CD14-positive monocyte (primary cell): ENCODE measurements around the gene ZNF865. TPM values are rescaled to one million over a fixed set of nuclear protein-coding genes. Genes with fewer than 3 reads are reported as not detected.

ENCODE experiments used
- DNase-seq, 3 donors: peaks; one replicate each; pipeline ENCODE4 v3.0.0-alpha.2; 2011 to 2022
- H2AFZ ChIP-seq: 2 replicates; pipeline ENCODE4 v1.6.0; 2012; ENCODE audit warnings: mild to moderate bottlenecking, low read depth, low read length, inconsistent platforms; ENCODE audit not compliant: insufficient read depth, poor library complexity, severe bottlenecking
- H3K27ac ChIP-seq, 2 donors: 1 replicate in 1 of 2; 2 replicates in 1 of 2; pipeline ENCODE4 v1.5.1; 2012 to 2013; ENCODE audit warnings: low read length in 2 of 2, control low read depth in 1 of 2, inconsistent platforms in 1 of 2, low read depth in 1 of 2, mild to moderate bottlenecking in 1 of 2
- H3K27me3 ChIP-seq, 2 donors: one replicate each; pipeline versions ENCODE4 v1.6.0 to v1.6.1; 2011 to 2013; ENCODE audit warnings: low read length in 2 of 2; ENCODE audit not compliant: control insufficient read depth in 2 of 2, insufficient read depth in 2 of 2
- H3K36me3 ChIP-seq, 2 donors: replicated peaks in 1 of 2; 1 replicate in 1 of 2; 2 replicates in 1 of 2; pipeline versions ENCODE4 v1.5.1 to v1.6.1; 2012 to 2013; ENCODE audit warnings: low read length in 2 of 2, control low read depth in 1 of 2, inconsistent platforms in 1 of 2, mild to moderate bottlenecking in 1 of 2; ENCODE audit not compliant: insufficient read depth in 2 of 2, control insufficient read depth in 1 of 2
- H3K4me1 ChIP-seq, 2 donors: 1 replicate in 1 of 2; 2 replicates in 1 of 2; pipeline versions ENCODE4 v1.5.1 to v1.6.1; 2012 to 2013; ENCODE audit warnings: low read length in 2 of 2, control low read depth in 1 of 2, inconsistent platforms in 1 of 2, mild to moderate bottlenecking in 1 of 2, moderate library complexity in 1 of 2; ENCODE audit not compliant: insufficient read depth in 2 of 2, control insufficient read depth in 1 of 2
- H3K4me2 ChIP-seq: replicated peaks from 2 replicates; pipeline ENCODE3; 2012; ENCODE audit warnings: low read length, moderate library complexity, mild to moderate bottlenecking; ENCODE audit not compliant: poor library complexity, severe bottlenecking; ENCODE audit errors: extremely low read depth
- H3K4me3 ChIP-seq, 3 experiments: fragments of 200-600 bp in 1 of 3; sonication (generic) in 1 of 3; replicated peaks in 1 of 3; 1 replicate in 2 of 3; 2 replicates in 1 of 3; pipeline ENCODE4 v1.5.1; 2011 to 2013; ENCODE audit warnings: low read length in 3 of 3, mild to moderate bottlenecking in 3 of 3, control low read depth in 2 of 3, low read depth in 2 of 3, inconsistent platforms in 1 of 3, moderate library complexity in 1 of 3
- H3K79me2 ChIP-seq: 2 replicates; pipeline ENCODE4 v1.6.0; 2012; ENCODE audit warnings: mild to moderate bottlenecking, control low read depth, inconsistent platforms, low read length, moderate library complexity; ENCODE audit not compliant: insufficient read depth
- H3K9ac ChIP-seq: 2 replicates; pipeline ENCODE4 v1.6.0; 2017; ENCODE audit warnings: low read length, mild to moderate bottlenecking; ENCODE audit not compliant: insufficient read depth, poor library complexity, severe bottlenecking
- H3K9me3 ChIP-seq, 2 donors: replicated peaks in 1 of 2; 1 replicate in 1 of 2; 2 replicates in 1 of 2; pipeline versions ENCODE4 v1.5.1 to v1.6.1; 2012 to 2013; ENCODE audit warnings: low read length in 2 of 2, control low read depth in 1 of 2; ENCODE audit not compliant: control insufficient read depth in 1 of 2, insufficient read depth in 1 of 2
- H4K20me1 ChIP-seq: 2 replicates; pipeline ENCODE4 v1.6.0; 2012; ENCODE audit warnings: mild to moderate bottlenecking, low read length, control low read depth, moderate library complexity; ENCODE audit not compliant: insufficient read depth
- H3K27ac Mint-ChIP-seq, 7 donors: one replicate each; pipeline ENCODE4 v1.8.0; 2020; ENCODE audit warnings: mild to moderate bottlenecking in 7 of 7, mixed read lengths in 7 of 7, moderate library complexity in 6 of 7, inconsistent platforms in 2 of 7
- H3K27me3 Mint-ChIP-seq, 3 donors: one replicate each; pipeline ENCODE4 v1.8.0; 2021 to 2022; ENCODE audit warnings: low read depth in 3 of 3, mild to moderate bottlenecking in 3 of 3, mixed read lengths in 3 of 3, moderate library complexity in 3 of 3, inconsistent platforms in 1 of 3
- H3K36me3 Mint-ChIP-seq, 2 donors: one replicate each; pipeline ENCODE4 v1.8.0; 2020; ENCODE audit warnings: mixed read lengths in 2 of 2, inconsistent platforms in 1 of 2, mild to moderate bottlenecking in 1 of 2
- H3K4me1 Mint-ChIP-seq: one replicate; pipeline ENCODE4 v1.8.0; 2020; ENCODE audit warnings: mild to moderate bottlenecking, mixed read lengths
- H3K4me3 Mint-ChIP-seq, 2 donors: one replicate each; pipeline ENCODE4 v1.8.0; 2020; ENCODE audit warnings: mild to moderate bottlenecking in 2 of 2, mixed read lengths in 2 of 2, moderate library complexity in 1 of 2
- H3K9me3 Mint-ChIP-seq, 7 donors: one replicate each; pipeline ENCODE4 v1.8.0; 2020 to 2022; ENCODE audit warnings: mixed read lengths in 7 of 7, mild to moderate bottlenecking in 6 of 7, moderate library complexity in 6 of 7, inconsistent platforms in 2 of 7
- WGBS: methylation state at CpG from one replicate; pipeline ENCODE4 v1.1.5; 2013; ENCODE audit warnings: missing lambda C conversion rate; ENCODE audit not compliant: insufficient coverage; 5-methylcytosine and 5-hydroxymethylcytosine counted together
- intact Hi-C, 2 donors: fragments of 100-400 bp; cut with micrococcal nuclease; formaldehyde crosslinking; loops; one replicate each; pipeline versions ENCODE4 v1.15.0 to v1.15.1; 2023
- polyA plus RNA-seq, 3 donors: library from polyadenylated mRNA; depleted of rRNA in 1 of 3; unstranded in 2 of 3; stranded (reverse) in 1 of 3; fragments of 300-500 nt in 2 of 3; fragments of >200 nt in 1 of 3; fragmentation: Illumina TruSeq in 2 of 3; gene quantifications; 1 replicate in 2 of 3; 2 replicates in 1 of 3; pipeline ENCODE4 v1.2.3, GENCODE V29; 2012 to 2021
- TF ChIP-seq, protein P1 (sequence below): fragments of 200-600 bp; IDR thresholded peaks from one replicate; pipeline ENCODE4 v1.8.0; 2022; ENCODE audit warnings: antibody characterized with exemption, mild to moderate bottlenecking

ZNF865 gene
- polyA plus RNA-seq, 3 donors: 0.03 to 6.0 (median 0.07) TPM

- peak overlapping the region; percentile 46 to 83 (median 61) for H3K4me3 ChIP-seq
- intact Hi-C loops: no loop called here
- peaks cover 10% of the 10 kb centered on the region for H4K20me1 ChIP-seq
- H3K27me3 ChIP-seq: peaks cover 0 to 4% of the 10 kb centered on the region in 2 donors
- H3K9ac ChIP-seq: peak overlapping the region; percentile 65
- WGBS: 93% methylated on average over 3 of the region's 14 CpGs
- no peaks in the 10 kb centered on the region for H3K9me3 ChIP-seq
- peak overlapping the region; percentile 88 for H2AFZ ChIP-seq
- peak overlapping the region; percentile 92 for H3K4me2 ChIP-seq
- no peak overlapping the region for H3K27ac ChIP-seq
- Mint-ChIP-seq H3K9me3 (peaks cover 0 to 6% (median under 1%) of the 10 kb centered on the region in 7 donors), H3K36me3 (peaks cover 10 to 28% of the 10 kb centered on the region in 2 donors), H3K4me3 (peak overlapping the region; percentile 86 to 91), H3K4me1 (peaks cover 47% of the 10 kb centered on the region), H3K27me3 (peaks cover 7 to 23% (median 15%) of the 10 kb centered on the region in 3 donors), H3K27ac (peak overlapping the region in 1 of 7 donors; percentile 23)
- H3K79me2 ChIP-seq: peaks cover 28% of the 10 kb centered on the region
- TF ChIP-seq, protein P1, sequence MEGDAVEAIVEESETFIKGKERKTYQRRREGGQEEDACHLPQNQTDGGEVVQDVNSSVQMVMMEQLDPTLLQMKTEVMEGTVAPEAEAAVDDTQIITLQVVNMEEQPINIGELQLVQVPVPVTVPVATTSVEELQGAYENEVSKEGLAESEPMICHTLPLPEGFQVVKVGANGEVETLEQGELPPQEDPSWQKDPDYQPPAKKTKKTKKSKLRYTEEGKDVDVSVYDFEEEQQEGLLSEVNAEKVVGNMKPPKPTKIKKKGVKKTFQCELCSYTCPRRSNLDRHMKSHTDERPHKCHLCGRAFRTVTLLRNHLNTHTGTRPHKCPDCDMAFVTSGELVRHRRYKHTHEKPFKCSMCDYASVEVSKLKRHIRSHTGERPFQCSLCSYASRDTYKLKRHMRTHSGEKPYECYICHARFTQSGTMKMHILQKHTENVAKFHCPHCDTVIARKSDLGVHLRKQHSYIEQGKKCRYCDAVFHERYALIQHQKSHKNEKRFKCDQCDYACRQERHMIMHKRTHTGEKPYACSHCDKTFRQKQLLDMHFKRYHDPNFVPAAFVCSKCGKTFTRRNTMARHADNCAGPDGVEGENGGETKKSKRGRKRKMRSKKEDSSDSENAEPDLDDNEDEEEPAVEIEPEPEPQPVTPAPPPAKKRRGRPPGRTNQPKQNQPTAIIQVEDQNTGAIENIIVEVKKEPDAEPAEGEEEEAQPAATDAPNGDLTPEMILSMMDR: no peak
- no peak for DNase-seq
- H3K36me3 ChIP-seq: peaks cover 11 to 13% of the 10 kb centered on the region in 2 donors
- peaks cover 44 to 51% of the 10 kb centered on the region in 2 donors for H3K4me1 ChIP-seq
These were observed 41.7 kb downstream of the ZNF865 start for GRCh38 chr19:55646889-55647731.

- Histone ChIP-seq H3K4me3 (peak within 1 kb of the TSS; percentile 46 to 83 (median 61)), H3K4me2 (peak within 1 kb of the TSS; percentile 92), H3K27me3 (no peaks in the 10 kb centered on the region), H3K79me2 (peaks cover 25% of the 10 kb centered on the region), H3K4me1 (peaks cover 37 to 46% of the 10 kb centered on the region in 2 donors), H3K27ac (peak within 1 kb of the TSS in 1 of 2 donors; percentile 26), H3K36me3 (peaks cover 11 to 13% of the 10 kb centered on the region in 2 donors), H2AFZ (peak within 1 kb of the TSS; percentile 88), H3K9ac (peak within 1 kb of the TSS; percentile 65), H3K9me3 (no peaks in the 10 kb centered on the region), H4K20me1 (peaks cover 10% of the 10 kb centered on the region)
- intact Hi-C loops: no loop called here
- TF ChIP-seq, protein P1: no peak
- Mint-ChIP-seq H3K4me3 (peak within 1 kb of the TSS; percentile 86 to 91), H3K36me3 (peaks cover 10 to 32% of the 10 kb centered on the region in 2 donors), H3K27ac (peak within 1 kb of the TSS in 3 of 7 donors; percentile 28 to 73 (median 54)), H3K27me3 (peaks cover 6 to 16% (median 12%) of the 10 kb centered on the region in 3 donors), H3K9me3 (peaks cover 0 to 5% (median 0%) of the 10 kb centered on the region in 7 donors), H3K4me1 (peaks cover 42% of the 10 kb centered on the region)
- DNase-seq: peak in 2 of 3 donors; percentile 21 to 29
- under 1% methylated on average over 61 of the region's 87 CpGs for WGBS
These were observed 42.5 kb downstream of the ZNF865 start, which contains the start of gene CCDC106 for GRCh38 chr19:55647732-55648584. Gene CCDC106, plus strand, starts transcription at chr19:55648212. Its CDS starts 835 bp downstream, at chr19:55649047.
